HCEC 1CT (cell line): ENCODE results near the gene PFKFB1.

Experiments
- DNase-seq: peaks from one replicate; pipeline ENCODE4 v3.0.0-alpha.2; 2017

The PFKFB1 gene

DNA sequence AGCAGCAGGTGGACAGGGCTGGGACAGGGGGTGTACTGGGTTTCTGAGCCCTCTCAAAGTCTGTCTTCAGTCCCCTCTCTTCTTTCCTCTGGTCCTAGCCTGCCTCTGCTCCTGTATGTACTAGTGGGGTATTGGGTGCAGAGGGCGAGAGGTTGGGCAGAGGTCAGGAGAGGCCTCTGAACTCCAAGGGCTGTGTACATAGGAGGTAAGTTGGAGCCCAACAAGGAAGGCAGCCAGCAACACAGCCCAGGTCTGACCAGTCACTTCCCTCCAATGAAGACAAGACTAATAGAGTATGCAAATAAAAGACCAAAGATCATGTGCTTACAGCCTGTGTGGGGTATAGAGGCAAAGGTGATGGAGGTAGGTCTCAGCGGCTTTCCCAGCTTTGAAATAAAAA lies at the start of gene PFKFB1:
Gene PFKFB1 (minus strand): TSS at position 90 of the 400 bp plus-strand sequence. CDS start 181 bp downstream, outside the sequence.
- no peak for DNase-seq

DNA sequence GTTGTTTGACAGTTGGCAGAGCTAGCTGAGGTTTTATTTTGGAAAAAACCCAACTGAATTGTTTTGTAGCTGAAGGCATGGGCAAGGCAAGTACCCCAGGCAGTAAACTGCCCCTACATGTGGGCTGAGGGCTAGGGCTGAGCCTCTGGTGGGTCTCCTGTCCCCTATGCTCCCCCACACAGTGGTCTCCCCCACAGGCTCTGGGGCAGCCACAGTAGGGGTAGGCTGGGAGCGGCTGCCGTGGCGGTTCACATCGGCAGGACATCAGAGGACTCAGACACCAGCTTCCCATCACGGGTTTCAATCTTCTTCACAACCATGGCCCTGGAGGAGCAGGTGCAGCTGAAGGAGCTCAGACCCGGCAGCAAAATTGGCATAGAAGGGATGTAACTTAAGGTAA lies 47.5 kb upstream of the PFKFB1 start:
- no peak for DNase-seq

DNA sequence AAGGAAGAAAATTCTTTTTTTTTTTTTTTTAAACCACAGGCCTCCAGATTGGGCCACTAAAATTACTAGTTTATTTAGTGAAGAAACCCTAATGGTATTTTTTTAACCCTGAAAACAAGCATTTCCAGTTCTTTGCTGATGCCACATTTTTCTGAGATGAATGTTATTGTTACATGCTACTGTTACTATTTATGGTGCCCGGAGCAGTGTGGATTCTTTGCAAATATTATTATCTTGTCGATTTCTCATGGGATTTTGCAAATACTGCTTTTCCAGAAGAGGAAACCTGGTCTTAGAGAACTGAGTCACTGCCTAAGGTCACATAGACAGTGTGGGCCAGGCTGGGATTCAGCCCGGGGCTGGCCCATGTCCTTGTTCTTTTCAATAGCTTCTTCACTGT lies 45.5 kb upstream of the PFKFB1 start:
- DNase-seq = peak; percentile 1

DNA sequence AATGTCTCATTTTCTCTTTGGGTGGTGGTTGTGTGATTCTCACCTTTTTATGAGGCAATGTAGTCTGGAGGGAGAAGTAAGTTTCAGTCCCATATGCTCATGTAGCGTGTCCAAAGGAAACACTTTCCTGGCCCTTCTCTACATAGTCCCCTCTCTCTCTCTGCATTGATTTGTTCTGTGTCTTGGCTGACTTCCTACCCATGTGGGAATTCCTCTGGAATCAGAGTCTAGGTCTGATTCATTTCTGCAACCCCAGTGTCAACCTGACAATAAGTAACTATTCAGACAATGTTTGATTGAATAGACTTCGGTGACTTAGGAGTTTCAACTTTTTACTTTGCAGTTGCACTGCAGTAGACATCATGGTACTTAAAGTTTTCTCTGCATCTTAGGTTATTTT lies 39.4 kb upstream of the PFKFB1 start:
- no peak for DNase-seq

DNA sequence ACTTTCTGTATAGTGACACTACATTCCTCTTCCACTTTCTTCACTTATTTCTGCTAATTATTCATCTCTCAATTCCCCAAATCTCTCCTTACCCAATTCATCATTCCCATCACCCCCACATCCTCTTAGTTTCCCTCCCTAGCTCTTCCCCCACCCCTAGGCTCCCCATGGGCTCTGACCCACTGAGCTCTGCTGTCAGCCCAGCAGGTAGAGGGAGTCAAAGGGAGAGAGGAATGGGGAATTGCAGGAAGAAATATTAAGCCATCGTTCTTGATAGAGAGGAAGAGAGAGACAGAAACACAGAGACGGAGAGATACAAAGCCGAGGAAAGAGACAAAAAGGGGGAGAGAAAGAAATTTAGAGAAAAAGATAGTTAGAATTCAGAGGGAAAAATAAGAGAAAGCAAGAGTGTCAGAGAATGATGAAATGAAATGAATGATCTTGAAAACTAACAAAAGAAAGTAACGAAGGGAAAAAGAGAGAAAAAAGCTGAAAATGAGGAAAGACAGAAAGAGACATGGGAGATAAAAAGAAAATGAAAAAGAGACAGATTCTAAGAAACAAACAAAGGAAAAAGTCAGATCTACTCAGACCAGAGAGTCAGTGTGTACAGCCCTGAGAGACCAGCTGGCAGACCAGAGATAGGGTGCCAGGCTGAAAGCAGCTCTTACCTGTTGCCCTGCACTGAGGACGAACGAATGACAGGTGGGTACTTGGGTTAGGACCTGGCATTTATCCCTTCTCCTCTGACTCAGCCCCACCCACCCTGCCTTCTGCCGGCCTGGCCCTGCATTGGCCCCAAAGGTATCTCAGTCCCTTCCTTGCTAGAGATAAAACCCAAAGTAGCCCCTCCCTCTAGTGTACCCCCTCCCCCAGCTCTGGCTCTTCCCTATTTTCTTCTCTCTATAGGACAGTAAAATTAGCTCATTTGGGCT lies 36.5 kb upstream of the PFKFB1 start, which contains the start of gene ALAS2:
Gene ALAS2 (minus strand): TSS at position 707 of the 935 bp plus-strand sequence. CDS start 4,977 bp downstream, outside the sequence.
- no peak for DNase-seq

DNA sequence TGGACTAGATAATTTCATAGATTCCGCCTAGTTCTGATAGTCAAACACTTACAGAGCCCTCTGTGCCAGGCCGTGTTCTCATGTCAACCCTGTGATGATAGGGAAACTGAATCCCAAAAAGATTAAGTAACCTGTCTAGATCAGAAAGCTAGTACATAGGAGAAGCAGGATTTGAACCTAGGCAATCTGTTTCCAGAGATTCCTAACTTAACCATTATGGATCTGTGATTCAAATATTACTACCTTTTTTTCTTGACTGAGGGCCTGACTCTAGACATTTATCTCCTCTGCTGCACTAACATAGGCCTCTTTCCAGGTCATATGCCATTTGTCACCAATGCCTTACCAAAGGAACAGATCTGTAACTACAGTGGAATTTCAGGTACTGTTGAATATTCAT lies 35.3 kb upstream of the PFKFB1 start:
- no peak for DNase-seq

DNA sequence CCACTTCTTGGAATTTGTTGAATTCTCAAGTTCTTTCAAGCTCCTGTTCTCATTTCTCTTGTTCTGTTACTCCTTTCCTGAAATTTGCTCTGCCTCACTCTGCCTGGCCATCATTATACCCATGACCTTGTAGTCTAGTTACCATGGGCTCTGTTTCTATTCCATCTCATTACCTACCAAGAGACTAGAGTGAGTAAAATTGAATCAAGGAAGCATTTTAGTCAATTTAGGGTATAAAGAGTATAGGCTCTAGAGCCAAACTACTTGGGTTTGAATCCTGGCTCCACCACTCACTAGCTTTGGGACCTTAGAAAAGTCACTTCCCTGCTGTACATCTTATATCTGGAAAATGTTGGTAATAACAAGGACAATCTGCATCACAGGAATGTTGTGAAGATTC lies 34.6 kb upstream of the PFKFB1 start:
- no peak for DNase-seq

DNA sequence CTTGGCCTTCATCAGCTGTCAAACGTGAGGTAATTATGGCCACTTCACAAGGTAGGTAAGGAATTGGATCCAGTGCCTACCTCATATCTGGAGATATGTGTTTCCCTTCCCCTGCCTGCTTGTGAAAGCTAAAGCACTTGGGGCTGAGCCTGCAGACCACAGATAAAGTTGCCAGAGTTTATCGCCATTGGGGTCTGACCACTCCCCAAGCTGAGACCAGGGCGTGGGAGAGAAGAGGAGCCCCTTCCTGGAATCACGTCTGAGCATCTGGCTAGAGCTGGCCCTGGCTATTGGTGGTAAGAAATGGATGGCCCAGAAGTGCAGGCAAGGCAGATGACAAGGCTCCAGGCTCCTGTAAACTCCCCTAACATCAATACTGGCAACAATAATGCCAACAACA lies 34.1 kb upstream of the PFKFB1 start:
- DNase-seq = no peak

DNA sequence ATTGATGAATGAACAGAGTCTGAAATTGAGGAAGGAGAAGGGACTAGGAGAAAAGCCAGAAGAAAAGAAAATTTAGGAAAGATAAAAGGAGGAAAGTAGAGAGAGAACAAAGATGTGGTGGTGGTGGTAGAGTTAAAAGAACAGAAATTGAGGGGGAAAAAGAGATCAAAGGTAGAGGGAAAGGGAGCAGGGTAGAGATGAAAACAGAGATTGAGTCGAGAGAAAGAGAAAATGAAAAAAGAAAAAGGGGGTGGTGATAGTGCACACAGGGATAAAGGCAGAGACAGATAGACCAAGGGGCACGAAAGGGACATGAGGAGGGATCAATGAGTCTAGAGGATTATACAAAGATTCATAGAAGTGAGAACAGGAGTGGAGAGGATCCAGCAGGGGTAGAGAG lies 32.9 kb upstream of the PFKFB1 start:
- DNase-seq = no peak

DNA sequence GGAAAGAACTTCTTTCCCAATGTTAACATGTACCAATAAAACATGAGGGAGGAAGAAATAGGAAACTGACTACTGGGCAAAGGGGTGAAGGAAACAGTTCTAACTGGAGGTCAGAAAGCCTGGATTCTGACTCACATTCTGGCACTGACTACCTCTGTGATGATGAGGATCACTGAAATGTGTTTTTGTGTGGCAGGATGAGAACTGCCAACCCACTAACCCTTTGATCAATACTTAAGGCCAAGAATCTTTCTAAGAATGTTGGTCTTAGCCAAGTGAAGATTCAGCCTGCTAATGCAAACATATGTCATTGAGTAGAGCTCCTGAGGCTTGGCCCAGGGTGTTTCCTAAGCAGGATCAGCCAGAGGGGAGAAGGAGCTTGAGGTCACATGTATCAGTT lies 32.2 kb upstream of the PFKFB1 start:
- no peak for DNase-seq

DNA sequence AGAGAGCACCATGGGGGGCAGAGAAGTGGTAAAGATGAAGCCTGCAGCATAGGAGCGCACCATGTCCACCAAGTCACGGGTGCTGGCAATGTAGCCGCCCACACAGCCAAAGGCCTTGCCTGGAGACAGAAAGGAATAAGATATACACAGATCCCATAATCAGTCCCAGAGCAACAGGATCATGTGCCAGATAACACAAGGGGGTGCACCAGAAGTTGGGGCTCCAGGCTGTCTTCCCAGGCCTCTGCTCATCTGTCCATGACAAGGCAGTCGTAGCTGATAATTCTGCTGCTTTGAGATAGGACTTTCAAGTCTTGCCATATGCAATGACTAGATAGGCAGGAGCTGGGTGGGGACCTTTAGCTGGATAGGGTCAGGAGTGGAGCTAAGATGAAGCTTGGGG lies 20.9 kb upstream of the PFKFB1 start:
- DNase-seq = no peak

DNA sequence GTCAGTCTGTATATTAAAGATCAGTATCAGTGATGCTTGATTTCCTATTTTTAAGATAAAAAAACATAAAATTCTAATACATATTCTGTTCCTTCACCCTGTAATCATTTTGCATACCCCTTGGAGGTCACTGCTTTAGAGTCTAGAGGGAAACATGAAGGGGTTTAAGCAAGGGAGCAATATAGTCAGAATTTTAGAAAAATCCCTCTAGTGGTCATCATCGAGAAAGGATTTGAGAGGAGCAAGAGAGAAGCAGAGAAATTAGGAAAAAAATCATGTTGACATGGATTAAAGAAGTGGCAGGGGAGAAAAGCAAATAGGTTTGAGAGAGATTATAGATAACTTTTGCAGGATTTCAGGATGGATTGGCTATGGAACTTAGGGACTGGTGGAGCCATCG lies 17.3 kb upstream of the PFKFB1 start:
- DNase-seq = no peak

DNA sequence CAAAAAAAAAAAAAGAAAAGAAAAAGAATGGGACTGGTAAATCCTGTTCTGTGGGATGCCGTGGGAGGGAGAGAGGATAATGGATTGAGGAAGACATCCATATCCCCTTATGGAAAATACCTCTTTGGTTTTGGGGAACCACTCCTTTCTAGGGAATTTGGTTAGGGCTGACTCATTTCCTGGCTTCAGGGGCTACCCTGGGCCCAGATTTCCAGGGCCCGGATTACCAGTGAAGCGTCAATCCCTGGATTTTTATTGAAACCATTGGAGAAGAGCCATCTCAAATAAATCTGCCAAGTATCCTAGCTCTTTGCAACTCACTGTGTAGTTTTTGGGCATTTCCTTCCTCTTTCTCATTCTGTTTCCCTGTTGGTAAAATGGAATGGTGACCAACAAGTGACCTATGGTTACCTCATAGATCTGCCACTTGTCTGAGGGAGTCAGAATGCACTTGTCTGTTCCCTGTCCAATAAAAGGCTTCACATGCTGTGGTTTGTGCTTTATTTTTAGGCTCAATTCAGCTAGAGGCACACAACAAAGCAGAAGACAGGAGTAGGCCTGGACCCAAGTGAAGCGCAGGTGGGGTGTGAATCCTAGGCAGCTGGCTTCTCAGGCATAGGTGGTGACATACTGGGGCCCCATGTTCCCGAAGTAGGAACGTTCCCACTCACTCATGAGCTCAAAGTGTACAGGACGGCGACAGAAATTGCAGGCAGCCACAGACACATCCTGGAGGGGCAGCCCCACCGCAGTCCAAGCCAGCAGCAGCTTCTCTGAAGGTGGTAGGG lies 14.8 kb upstream of the PFKFB1 start:
- DNase-seq = peak; percentile 61

DNA sequence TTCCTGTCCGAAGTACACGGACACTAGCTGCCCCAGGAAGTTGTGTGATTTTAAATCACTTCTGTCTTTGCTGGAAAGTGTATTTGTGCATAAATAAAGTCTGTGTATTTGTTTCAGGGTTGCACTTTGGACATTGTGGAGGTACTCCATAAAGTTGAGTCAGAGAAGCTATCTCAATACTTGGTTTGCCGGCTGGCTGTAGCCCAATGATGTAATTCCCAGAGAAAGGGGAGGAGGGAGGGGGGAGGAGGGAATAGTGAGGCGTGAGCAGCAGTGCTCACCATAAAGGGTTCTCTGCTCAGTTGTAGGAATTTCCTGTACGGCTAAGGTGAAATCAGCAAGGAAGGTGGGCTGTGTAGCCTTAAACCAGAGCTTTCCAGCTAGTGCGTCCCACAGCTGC lies 13.7 kb upstream of the PFKFB1 start:
- peak; percentile 62 for DNase-seq

DNA sequence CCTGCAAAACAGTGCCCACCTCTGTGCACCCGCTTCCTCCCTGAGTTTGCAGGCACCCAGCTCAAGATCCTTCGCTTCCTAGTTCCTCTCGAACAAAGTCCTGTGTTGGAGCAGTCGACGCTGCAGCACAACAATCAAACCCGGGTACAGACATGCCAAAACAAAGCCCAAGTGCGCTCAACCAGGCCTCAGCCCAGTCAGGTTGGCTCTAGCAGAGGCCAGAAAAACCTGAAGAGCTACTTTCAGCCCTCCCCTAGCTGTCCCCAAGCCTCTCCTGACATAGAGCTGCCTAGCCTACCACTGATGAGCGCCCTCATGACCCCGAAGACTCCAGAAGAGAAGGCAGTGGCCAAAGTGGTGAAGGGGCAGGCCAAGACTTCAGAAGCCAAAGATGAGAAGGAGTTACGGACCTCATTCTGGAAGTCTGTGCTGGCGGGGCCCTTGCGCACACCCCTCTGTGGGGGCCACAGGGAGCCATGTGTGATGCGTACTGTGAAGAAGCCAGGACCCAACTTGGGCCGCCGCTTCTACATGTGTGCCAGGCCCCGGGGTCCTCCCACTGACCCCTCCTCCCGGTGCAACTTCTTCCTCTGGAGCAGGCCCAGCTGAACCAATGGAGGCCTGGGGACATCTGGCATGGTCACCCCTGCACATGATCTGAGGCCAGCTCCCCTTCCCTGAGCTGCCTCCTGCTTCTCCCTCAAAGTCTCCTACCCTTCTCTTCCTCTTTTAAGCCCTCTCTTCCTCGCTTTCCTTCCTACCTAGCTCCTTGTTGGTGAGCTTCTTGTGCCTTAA lies 13.0 kb upstream of the PFKFB1 start:
- DNase-seq = no peak

DNA sequence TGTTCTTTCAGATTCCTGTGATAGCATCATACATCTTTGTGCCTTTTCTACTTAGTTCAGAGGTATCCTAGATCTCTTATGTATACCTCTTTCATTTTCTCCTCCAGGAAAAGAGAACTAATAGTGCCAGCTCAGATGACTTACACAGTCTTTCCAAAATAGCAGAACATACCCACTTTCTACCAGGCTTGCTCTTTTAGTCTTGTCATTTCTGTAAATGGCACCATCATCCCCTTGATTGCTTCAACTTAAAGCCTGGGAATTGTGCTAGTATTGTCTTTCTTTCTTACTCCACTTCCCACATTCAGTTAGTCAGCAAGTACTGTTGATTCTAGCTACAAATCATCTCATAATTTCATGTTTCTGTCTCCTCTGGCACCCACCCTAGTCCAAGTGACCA lies 11.3 kb upstream of the PFKFB1 start:
- no peak for DNase-seq

DNA sequence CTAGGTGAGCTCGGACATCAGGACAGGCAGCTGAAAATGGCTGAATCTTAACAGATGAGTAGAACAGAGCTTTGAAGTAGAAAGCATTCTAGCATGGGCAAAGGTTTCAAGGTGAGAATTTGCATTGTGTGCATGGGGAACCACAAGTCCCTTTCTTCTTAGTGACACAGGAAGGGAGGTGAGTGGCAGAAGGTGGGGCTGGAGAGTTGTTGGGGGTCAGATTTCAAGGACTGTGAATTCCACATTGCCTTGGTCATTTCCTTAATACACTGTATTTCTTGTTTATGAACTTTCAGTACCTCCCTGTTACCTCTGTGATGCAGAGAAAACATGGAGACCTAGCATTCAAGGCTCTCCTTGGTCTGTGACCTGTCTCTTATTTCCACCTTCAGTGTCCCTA lies 10.2 kb upstream of the PFKFB1 start:
- no peak for DNase-seq

DNA sequence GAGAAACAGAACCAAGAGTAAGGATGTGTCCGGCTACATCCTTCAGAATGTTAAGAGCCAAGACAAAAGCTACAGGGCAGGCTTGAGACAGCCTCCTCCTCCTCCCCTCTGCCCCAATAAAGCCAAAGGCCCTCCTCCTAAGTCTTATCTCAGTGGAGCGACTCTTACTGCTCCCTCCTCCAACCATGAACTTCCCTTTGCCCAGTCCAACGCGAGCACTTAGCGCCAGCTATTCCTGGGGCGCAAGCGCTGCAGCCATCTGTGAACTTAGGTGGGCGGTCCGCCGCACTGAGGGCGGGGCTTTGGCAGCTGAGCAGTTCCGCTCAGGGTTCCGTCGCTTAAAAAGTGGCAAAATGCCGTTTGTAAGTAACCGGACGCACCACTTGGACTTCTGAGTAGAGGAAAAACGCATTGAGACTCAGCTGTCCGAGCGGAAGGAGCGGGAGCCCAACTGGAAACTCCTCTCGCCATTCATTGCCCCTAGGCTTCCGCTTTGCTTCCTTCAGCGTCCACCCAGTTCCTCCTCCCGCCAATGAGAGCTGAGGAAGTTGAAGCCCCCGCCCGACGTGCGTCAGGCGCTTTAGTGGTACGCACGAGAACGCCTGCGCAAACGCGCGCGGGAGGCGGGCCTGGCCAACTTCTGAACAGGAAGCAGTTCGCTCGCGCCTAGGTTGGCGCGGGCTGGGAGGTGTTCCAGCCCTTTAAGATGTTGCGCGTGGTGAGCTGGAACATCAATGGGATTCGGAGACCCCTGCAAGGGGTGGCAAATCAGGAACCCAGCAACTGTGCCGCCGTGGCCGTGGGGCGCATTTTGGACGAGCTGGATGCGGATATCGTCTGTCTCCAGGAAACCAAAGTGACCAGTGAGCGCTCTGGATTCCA lies 6.0 kb upstream of the PFKFB1 start, which contains the start of gene APEX2:
Gene APEX2 (plus strand): TSS at position 647 of the 882 bp plus-strand sequence. CDS start 60 bp downstream, at position 707.
- peak; percentile 88 for DNase-seq

DNA sequence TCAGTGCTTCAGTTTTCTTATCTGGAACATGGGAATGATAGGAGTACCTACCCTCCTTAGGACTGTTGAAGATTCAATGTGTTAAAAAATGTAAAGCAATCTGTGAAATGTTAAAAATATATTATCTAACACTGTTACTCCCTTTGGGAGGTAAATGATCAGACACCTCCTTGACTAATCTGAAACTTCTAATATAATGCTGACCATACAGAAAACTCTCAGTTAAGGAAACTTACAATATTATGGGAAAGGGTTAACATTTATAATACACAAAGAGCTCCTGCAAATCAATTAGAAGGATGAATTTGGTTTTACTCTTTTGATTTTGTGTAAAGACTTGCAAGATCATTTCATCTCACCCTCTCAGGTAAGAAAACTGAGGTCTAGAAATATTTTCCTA lies 1.6 kb upstream of the PFKFB1 start:
- DNase-seq = no peak

DNA sequence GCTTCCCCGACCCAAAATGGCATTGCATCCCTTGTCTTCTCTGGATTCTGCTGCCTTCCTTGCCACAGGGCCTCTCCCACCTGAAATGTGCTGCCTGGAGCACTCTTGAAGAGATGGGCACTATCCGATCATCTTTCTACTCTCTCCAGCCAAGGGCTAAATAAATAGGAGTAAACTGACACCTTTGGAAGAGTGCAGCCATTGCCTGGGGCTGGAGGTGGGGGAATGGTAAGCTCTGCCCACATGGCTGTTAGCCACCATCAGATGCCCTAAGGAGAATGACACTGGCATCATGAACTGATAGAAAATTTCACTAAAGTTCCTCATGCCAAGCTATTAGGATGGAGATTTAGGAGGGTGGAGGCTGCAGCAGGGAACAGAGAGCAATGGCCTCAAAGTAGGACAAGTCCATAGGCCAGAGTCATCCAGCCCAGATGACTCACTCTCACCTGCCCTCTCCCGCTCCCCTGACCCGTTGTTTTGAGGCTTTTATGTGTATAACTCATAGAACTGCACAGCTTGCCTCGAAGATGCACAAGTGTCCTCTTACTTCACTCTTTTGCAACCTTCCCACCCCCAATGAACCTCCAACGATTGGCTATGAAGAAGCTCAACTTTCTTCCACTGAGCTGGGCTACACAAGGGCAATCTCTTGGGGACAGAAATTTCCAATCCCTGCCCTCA lies 822 bp upstream of the PFKFB1 start:
- DNase-seq = no peak

DNA sequence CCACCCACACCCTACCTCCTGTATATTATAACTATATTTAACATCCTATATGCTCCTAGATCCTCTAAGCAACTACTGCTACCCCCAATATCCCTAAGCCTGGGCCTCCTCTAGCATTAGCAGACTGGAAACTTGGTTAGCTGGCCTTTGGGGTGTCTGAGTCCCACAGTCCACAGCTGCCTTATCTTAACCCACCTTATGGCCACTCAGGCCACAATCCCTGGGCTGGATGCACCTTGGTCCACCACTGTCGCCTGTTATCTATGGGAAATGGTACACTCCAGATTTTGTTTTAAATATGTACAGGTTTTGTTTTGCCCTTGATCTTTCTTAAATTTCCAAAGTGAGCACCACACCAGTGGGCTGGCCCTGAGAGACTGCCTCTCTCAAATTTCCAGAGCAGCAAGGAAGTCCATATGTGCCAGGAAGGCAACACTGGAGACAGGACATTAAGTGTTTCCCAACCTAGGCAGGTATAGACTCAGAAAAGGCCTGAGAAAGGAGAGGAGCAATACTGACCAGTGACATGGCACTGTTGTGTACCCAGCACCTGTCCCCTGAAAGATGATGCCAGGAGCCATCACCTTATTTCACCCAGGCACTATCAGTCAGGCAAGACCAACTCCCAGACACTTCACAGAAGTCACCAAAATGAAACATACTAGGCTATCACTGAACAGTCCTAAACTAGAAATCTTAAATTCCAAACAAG lies 921 bp downstream of the PFKFB1 start:
- DNase-seq = no peak
